Smooth muscle cell of the brain vasculature (primary cell): Measurements from ENCODE around the gene PLET1.
"Not testable (repeated sequence)": the region's sequence is repeated elsewhere in the genome, so short reads cannot be mapped to it uniquely, and the experiment has no call there.

ENCODE experiments used
- DNase-seq: peaks from one replicate; pipeline ENCODE4 v3.0.0-alpha.2; 2012; ENCODE audit warnings: low read depth, low spot score

Gene PLET1

DNA sequence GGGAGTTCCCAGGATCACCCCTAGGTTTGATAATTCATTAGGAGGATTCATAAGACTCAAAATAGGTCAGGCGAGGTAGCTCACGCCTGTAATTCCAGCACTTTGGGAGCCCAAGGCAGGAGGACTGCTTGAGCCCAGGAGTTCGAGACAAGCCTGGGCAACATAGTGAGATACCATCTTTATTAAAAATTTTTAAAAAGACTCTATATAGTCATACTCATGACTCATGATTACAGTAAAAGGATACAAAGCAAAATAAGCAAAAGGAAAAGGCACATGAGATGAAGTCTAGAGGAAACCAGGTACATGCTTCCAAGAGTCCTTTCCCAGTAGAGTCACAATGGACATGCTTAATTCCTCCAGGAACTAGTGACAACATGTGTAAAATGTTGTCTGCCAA lies 48.4 kb downstream of the PLET1 start:
- DNase-seq: no peak

DNA sequence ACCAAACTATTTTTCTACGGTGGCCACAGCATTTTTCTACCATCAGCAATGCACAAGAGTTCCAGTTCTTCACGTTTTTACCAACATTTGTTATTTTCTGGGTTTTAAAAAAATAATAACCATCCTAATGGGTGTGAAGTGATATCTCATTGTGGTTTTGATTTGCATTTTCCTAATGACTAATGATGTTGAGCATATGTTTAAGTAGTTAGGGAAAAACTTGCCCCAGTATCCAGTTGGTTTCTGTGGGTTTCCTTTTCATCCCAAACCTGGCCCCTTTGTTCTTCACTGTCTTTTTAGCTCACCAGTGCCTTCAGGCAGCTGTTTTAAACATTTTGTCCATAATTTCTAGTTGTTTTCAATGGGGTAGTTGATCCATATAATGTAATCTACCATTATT lies 49.1 kb downstream of the PLET1 start:
- DNase-seq: no peak

DNA sequence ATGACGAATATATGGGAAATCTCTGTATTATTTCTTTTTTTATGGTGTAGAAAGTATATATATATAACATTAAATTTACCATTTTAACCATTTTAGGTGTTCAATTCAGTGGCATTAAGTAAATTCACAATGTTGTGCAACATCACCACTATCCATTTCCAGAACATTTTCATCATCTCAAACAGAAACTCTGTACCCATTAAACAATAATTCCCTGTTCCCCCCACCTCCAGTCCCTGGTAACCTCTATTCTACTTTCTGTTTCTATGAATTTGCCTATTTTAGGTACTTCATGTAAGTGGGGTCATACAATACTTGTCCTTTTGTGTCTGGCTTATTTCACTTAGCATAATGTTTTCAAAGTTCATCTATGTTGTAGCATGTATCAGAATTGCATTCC lies 49.8 kb downstream of the PLET1 start:
- DNase-seq: no peak

DNA sequence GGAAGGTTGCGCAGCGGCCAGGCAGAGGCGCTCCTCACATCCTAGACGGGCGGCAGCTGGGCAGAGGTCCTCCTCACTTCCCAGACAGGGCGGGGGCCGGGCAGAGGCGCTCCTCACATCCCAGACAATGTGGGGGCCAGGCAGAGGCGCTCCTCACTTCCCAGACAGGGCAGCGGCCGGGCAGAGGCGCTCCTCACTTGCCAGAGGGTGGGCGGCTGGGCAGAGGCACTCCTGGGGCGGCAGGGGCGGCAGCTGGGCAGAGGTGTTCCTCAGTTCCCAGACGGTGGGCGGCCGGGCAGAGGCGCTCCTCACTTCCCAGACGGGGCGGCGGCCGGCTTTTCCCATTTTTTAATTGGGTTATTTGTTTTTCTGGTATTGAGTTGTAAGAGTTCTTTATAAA lies 54.6 kb downstream of the PLET1 start:
- no peak for DNase-seq

DNA sequence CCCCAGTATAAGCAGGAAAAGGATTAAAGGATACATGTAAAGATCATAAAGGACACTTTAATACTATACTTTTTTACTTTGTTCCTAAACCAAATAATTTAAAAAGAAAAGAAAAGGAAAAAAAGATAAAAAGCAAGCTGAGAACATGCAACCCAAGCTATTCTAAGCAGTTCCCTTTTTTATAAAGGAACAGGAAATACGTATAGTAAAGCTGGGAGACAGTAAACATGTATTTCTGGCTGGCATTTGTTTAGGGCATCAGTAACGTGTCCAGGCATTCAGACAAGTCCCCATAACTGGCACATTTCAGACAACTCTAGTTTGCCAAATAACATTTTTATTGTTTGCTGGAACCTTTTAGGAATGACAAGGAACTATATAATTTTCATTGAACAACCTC lies 60.4 kb downstream of the PLET1 start:
- no peak for DNase-seq

DNA sequence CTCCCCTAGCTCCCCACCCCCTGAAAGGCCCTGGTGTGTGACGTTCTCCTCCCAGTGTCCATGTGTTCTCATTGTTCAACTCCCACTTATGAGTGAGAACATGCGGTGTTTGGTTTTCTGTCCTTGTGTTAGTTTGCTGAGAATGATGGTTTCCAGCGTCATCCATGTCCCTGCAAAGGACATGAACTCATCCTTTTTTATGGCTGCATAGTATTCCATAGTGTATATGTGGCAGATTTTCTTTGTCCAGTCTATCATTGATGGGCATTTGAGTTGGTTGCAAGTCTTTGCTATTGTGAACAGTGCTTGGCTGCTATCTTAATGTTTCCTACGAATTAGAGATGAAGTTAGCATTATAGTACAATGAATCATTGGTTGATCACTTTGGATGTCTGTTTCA lies 61.6 kb downstream of the PLET1 start:
- not testable (repeated sequence) for DNase-seq
